Endothelial cell of umbilical vein (primary cell): ENCODE results near the gene LRP2BP. TPM values are rescaled to one million over a fixed set of nuclear protein-coding genes. Genes with fewer than 3 reads are reported as not detected.
A peak's percentile ranks its signal among the peaks of the same experiment; 100 is the strongest.

Experiments
- BruUV-seq: library from RNA; stranded (reverse); fragments of 400-500 nt; replicated peaks from 2 replicates; lab custom pipeline; 2021; lab: Mats Ljungman, UMichigan
- CTCF ChIA-PET: fragments of 300-600, 350-600 bp; sonication (Branson Sonifier 250); formaldehyde crosslinking; loops from one replicate; lab custom pipeline; 2021; ENCODE audit warnings: antibody characterized with exemption, inconsistent platforms; lab: Charles Lee
- POLR2A ChIA-PET: fragments of 300-600, 350-600 bp; sonication (Branson Sonifier 250); formaldehyde crosslinking; loops from one replicate; lab custom pipeline; 2021; ENCODE audit warnings: antibody characterized with exemption, inconsistent platforms; lab: Charles Lee
- DNase-seq: peaks from one replicate; pipeline ENCODE4 v3.0.0-alpha.2; 2011; ENCODE audit warnings: low read depth, low spot score
- FAIRE-seq: peaks from 2 replicates; lab custom pipeline; 2011; peaks lifted over from hg19 to GRCh38; lab: Jason Lieb, UNC
- H2AFZ ChIP-seq: 2 replicates; pipeline ENCODE4 v1.6.0; 2012; ENCODE audit warnings: low read depth, low read length, control low read depth, inconsistent platforms
- H3K27ac ChIP-seq: 2 replicates; pipeline ENCODE4 v1.5.1; 2011; ENCODE audit warnings: low read depth, mild to moderate bottlenecking, control low read depth, low read length, moderate library complexity; ENCODE audit not compliant: insufficient read depth
- H3K27me3 ChIP-seq, 2 experiments: 2 replicates each; pipeline versions ENCODE4 v1.6.0 to v1.6.1; 2011; ENCODE audit warnings: low read length in 2 of 2, mixed read lengths in 1 of 2; ENCODE audit not compliant: control insufficient read depth in 2 of 2, insufficient read depth in 2 of 2
- H3K36me3 ChIP-seq, 2 experiments: 2 replicates in 1 of 2; 3 replicates in 1 of 2; pipeline ENCODE4 v1.5.1; 2011; ENCODE audit warnings: low read length in 2 of 2, mild to moderate bottlenecking in 1 of 2, moderate library complexity in 1 of 2; ENCODE audit not compliant: control insufficient read depth in 2 of 2, insufficient read depth in 2 of 2; ENCODE audit errors: extremely low read depth in 1 of 2
- H3K4me1 ChIP-seq: 3 replicates; pipeline ENCODE4 v1.5.1; 2011; ENCODE audit warnings: mild to moderate bottlenecking, low read length; ENCODE audit not compliant: control insufficient read depth, insufficient read depth; ENCODE audit errors: extremely low read depth
- H3K4me2 ChIP-seq: 2 replicates; pipeline ENCODE4 v1.6.1; 2011; ENCODE audit warnings: low read length, control low read depth, mixed read lengths; ENCODE audit not compliant: insufficient read depth
- H3K4me3 ChIP-seq, 3 experiments: fragments of 200-600 bp in 1 of 3; sonication (generic), shearing (Covaris generic) in 1 of 3; replicated peaks in 1 of 3; 2 replicates each; pipeline ENCODE4 v1.5.1; 2011 to 2016; ENCODE audit warnings: control low read depth in 3 of 3, low read length in 3 of 3, mild to moderate bottlenecking in 2 of 3, inconsistent platforms in 1 of 3, low read depth in 1 of 3, moderate library complexity in 1 of 3; ENCODE audit not compliant: insufficient read depth in 1 of 3
- H3K79me2 ChIP-seq: 2 replicates; pipeline ENCODE4 v1.6.0; 2012; ENCODE audit warnings: low read length, inconsistent platforms; ENCODE audit not compliant: control insufficient read depth, insufficient read depth
- H3K9ac ChIP-seq: replicated peaks from 2 replicates; pipeline ENCODE3; 2011; ENCODE audit warnings: low read length, control low read depth; ENCODE audit not compliant: insufficient read depth; ENCODE audit errors: extremely low read depth
- H3K9me1 ChIP-seq: replicated peaks from 3 replicates; pipeline ENCODE4 v1.6.0; 2011; ENCODE audit warnings: mild to moderate bottlenecking, low read length; ENCODE audit not compliant: control insufficient read depth, insufficient read depth; ENCODE audit errors: extremely low read depth
- H3K9me3 ChIP-seq: replicated peaks from 2 replicates; pipeline ENCODE4 v1.5.1; 2012; ENCODE audit warnings: low read length, inconsistent platforms; ENCODE audit not compliant: control insufficient read depth, insufficient read depth
- H4K20me1 ChIP-seq: replicated peaks from 2 replicates; pipeline ENCODE3; 2011; ENCODE audit warnings: mild to moderate bottlenecking, low read length; ENCODE audit not compliant: control insufficient read depth, insufficient read depth; ENCODE audit errors: extremely low read depth
- EZH2 ChIP-seq: IDR thresholded peaks from 2 replicates; pipeline ENCODE4 v1.6.1; 2012; ENCODE audit warnings: borderline replicate concordance, low read depth, mild to moderate bottlenecking, moderate library complexity, low read length, inconsistent platforms; ENCODE audit not compliant: severe bottlenecking
- FOS ChIP-seq: IDR thresholded peaks from 2 replicates; pipeline ENCODE4 v1.6.1; 2011; ENCODE audit warnings: mild to moderate bottlenecking, low read length, moderate library complexity, borderline replicate concordance; ENCODE audit not compliant: insufficient read depth
- GATA2 ChIP-seq: IDR thresholded peaks from 2 replicates; pipeline ENCODE4 v1.7.0; 2011; ENCODE audit warnings: low read depth, mild to moderate bottlenecking, moderate library complexity, mixed read lengths, low read length; ENCODE audit not compliant: insufficient read length, insufficient read depth
- JUN ChIP-seq: IDR thresholded peaks from 2 replicates; pipeline ENCODE4 v1.6.1; 2011; ENCODE audit warnings: borderline replicate concordance, low read depth; ENCODE audit not compliant: insufficient read length, insufficient read depth
- MYC ChIP-seq: IDR thresholded peaks from one replicate; pipeline ENCODE4 v1.6.1; 2011; ENCODE audit warnings: mild to moderate bottlenecking, low read depth, low read length
- POLR2AphosphoS5 ChIP-seq: IDR thresholded peaks from 2 replicates; pipeline ENCODE4 v1.6.1; 2012; ENCODE audit warnings: low read depth, mild to moderate bottlenecking, control low read depth, low read length, moderate library complexity; ENCODE audit not compliant: insufficient read depth
- dilution Hi-C: fragments of 300-500 bp; cut with MboI; formaldehyde crosslinking; loops from one replicate; pipeline ENCODE4 v1.15.0; 2019; ENCODE audit warnings: low sequenced_read_pairs; ENCODE audit not compliant: extremely low pct_ligation_motif_present
- intact Hi-C: fragments of 100-400 bp; cut with micrococcal nuclease; formaldehyde crosslinking; loops from one replicate; pipeline ENCODE4 v1.10.0; 2022
- polyA plus RNA-seq, 4 experiments: library from polyadenylated mRNA; depleted of rRNA in 3 of 4; stranded (reverse) in 3 of 4; unstranded in 1 of 4; fragments of >200 nt; gene quantifications; 2 replicates each; pipeline versions ENCODE4 v1.2.1 to v1.2.3, GENCODE V29; 2011 to 2012; ENCODE audit warnings: missing spikeins in 1 of 4
- total RNA-seq: library from RNA; stranded (reverse); gene quantifications from 2 replicates; pipeline ENCODE4 v1.2.3, GENCODE V29; 2021
- TF ChIP-seq, protein P1 (sequence below): IDR thresholded peaks from 2 replicates; pipeline ENCODE4 v1.6.1; 2011; ENCODE audit not compliant: insufficient read depth, insufficient read length
- TF ChIP-seq, protein P2 (sequence below), 2 donors: IDR thresholded peaks; 1 replicate in 1 of 2; 2 replicates in 1 of 2; pipeline ENCODE4 v1.5.1; 2011; ENCODE audit warnings: low read length in 2 of 2, mild to moderate bottlenecking in 2 of 2, moderate library complexity in 2 of 2, control low read depth in 1 of 2, inconsistent platforms in 1 of 2, low read depth in 1 of 2; ENCODE audit not compliant: insufficient read depth in 1 of 2; ENCODE audit errors: extremely low read depth in 1 of 2

Gene LRP2BP
- total and polyA plus RNA-seq, 2 donors (not counting 3 experiments of a cell fraction or from before 2014, with no cell fraction given): 0.18 to 0.53 TPM

DNA sequence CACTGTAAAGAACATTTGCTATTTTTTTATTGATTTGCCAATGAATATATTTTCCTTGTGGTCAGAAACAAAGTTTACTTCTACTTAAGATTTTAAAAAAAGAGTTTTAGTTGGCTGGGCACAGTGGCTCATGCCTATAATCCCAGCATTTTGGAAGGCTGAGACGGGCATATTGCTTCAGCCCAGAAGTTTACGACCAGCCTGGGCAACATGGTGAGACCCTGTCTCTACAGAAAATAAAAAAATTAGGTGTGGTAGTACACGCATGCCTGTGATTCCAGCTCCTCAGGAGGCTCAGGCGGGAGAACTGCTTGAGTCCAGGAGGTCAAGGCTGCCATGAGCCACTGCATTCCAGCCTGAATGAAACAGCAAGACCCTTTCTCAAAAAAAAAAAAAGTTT is 36.8 kb downstream of the LRP2BP start:
- H3K9ac ChIP-seq: peak overlapping the region; percentile 82
- dilution Hi-C loops: no loop called here
- POLR2A ChIA-PET: no interaction called here

More for the DNA sequence above, 36.8 kb downstream of the LRP2BP start:
- H3K27me3 ChIP-seq: no peaks in the 10 kb centered on the region
- no peaks in the 10 kb centered on the region for H3K79me2 ChIP-seq
- peaks cover 0 to 5% of the 10 kb centered on the region in 2 experiments for H3K36me3 ChIP-seq
- peak overlapping the region; percentile 80 for H3K4me2 ChIP-seq
- H3K4me1 ChIP-seq: peaks cover 31% of the 10 kb centered on the region
- intact Hi-C loops: loop anchor here (1.0 kb wide), 4 partner anchors 14 to 149 kb away; partner anchors contain the start of gene ANKRD37
- H3K27ac ChIP-seq: peak overlapping the region; percentile 100
- TSS peak; percentile 76 for BruUV-seq
- no peaks in the 10 kb centered on the region for H4K20me1 ChIP-seq
- H2AFZ ChIP-seq: peak overlapping the region; percentile 37
- FAIRE-seq (no peak), DNase-seq (peak; percentile 62)
- no peak for TF ChIP-seq POLR2AphosphoS5
- TF ChIP-seq MYC: no peak
- no peak for TF ChIP-seq GATA2
- TF ChIP-seq EZH2: no peak
- TF ChIP-seq, protein P1, sequence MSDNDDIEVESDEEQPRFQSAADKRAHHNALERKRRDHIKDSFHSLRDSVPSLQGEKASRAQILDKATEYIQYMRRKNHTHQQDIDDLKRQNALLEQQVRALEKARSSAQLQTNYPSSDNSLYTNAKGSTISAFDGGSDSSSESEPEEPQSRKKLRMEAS: no peak
- TF ChIP-seq, protein P2, sequence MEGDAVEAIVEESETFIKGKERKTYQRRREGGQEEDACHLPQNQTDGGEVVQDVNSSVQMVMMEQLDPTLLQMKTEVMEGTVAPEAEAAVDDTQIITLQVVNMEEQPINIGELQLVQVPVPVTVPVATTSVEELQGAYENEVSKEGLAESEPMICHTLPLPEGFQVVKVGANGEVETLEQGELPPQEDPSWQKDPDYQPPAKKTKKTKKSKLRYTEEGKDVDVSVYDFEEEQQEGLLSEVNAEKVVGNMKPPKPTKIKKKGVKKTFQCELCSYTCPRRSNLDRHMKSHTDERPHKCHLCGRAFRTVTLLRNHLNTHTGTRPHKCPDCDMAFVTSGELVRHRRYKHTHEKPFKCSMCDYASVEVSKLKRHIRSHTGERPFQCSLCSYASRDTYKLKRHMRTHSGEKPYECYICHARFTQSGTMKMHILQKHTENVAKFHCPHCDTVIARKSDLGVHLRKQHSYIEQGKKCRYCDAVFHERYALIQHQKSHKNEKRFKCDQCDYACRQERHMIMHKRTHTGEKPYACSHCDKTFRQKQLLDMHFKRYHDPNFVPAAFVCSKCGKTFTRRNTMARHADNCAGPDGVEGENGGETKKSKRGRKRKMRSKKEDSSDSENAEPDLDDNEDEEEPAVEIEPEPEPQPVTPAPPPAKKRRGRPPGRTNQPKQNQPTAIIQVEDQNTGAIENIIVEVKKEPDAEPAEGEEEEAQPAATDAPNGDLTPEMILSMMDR (IDR thresholded peaks at IDR 0.05; ENCODE audit: extremely low read depth in 1 of 2, insufficient read depth in 1 of 2, low read depth in 1 of 2, low read length in 2 of 2): no peak
- no peak for TF ChIP-seq FOS
- no peak for TF ChIP-seq JUN
- no peaks in the 10 kb centered on the region for H3K9me3 ChIP-seq
- H3K9me1 ChIP-seq: no peaks in the 10 kb centered on the region
- CTCF ChIA-PET: interaction anchor here (0.8 to 1.7 kb wide), 3 partner anchors 15 to 239 kb away, joined by 3 to 5 read pairs (median 5); no protein-coding TSS in a partner anchor
- no peak overlapping the region for H3K4me3 ChIP-seq
